Endothelial cell of umbilical vein (primary cell): ENCODE data around the gene ERVK3-1. TPM values are rescaled to one million over a fixed set of nuclear protein-coding genes. Genes with fewer than 3 reads are reported as not detected.

Source experiments
- BruUV-seq: library from RNA; stranded (reverse); fragments of 400-500 nt; replicated peaks from 2 replicates; lab custom pipeline; 2021; lab: Mats Ljungman, UMichigan
- CTCF ChIA-PET: fragments of 300-600, 350-600 bp; sonication (Branson Sonifier 250); formaldehyde crosslinking; loops from one replicate; lab custom pipeline; 2021; ENCODE audit warnings: antibody characterized with exemption, inconsistent platforms; lab: Charles Lee
- POLR2A ChIA-PET: fragments of 300-600, 350-600 bp; sonication (Branson Sonifier 250); formaldehyde crosslinking; loops from one replicate; lab custom pipeline; 2021; ENCODE audit warnings: antibody characterized with exemption, inconsistent platforms; lab: Charles Lee
- DNase-seq: peaks from one replicate; pipeline ENCODE4 v3.0.0-alpha.2; 2011; ENCODE audit warnings: low read depth, low spot score
- FAIRE-seq: peaks from 2 replicates; lab custom pipeline; 2011; peaks lifted over from hg19 to GRCh38; lab: Jason Lieb, UNC
- H2AFZ ChIP-seq: 2 replicates; pipeline ENCODE4 v1.6.0; 2012; ENCODE audit warnings: low read depth, low read length, control low read depth, inconsistent platforms
- H3K27ac ChIP-seq: 2 replicates; pipeline ENCODE4 v1.5.1; 2011; ENCODE audit warnings: low read depth, mild to moderate bottlenecking, control low read depth, low read length, moderate library complexity; ENCODE audit not compliant: insufficient read depth
- H3K27me3 ChIP-seq, 2 experiments: 2 replicates each; pipeline versions ENCODE4 v1.6.0 to v1.6.1; 2011; ENCODE audit warnings: low read length in 2 of 2, mixed read lengths in 1 of 2; ENCODE audit not compliant: control insufficient read depth in 2 of 2, insufficient read depth in 2 of 2
- H3K36me3 ChIP-seq, 2 experiments: 2 replicates in 1 of 2; 3 replicates in 1 of 2; pipeline ENCODE4 v1.5.1; 2011; ENCODE audit warnings: low read length in 2 of 2, mild to moderate bottlenecking in 1 of 2, moderate library complexity in 1 of 2; ENCODE audit not compliant: control insufficient read depth in 2 of 2, insufficient read depth in 2 of 2; ENCODE audit errors: extremely low read depth in 1 of 2
- H3K4me1 ChIP-seq: 3 replicates; pipeline ENCODE4 v1.5.1; 2011; ENCODE audit warnings: mild to moderate bottlenecking, low read length; ENCODE audit not compliant: control insufficient read depth, insufficient read depth; ENCODE audit errors: extremely low read depth
- H3K4me2 ChIP-seq: 2 replicates; pipeline ENCODE4 v1.6.1; 2011; ENCODE audit warnings: low read length, control low read depth, mixed read lengths; ENCODE audit not compliant: insufficient read depth
- H3K4me3 ChIP-seq, 3 experiments: fragments of 200-600 bp in 1 of 3; sonication (generic), shearing (Covaris generic) in 1 of 3; replicated peaks in 1 of 3; 2 replicates each; pipeline ENCODE4 v1.5.1; 2011 to 2016; ENCODE audit warnings: control low read depth in 3 of 3, low read length in 3 of 3, mild to moderate bottlenecking in 2 of 3, inconsistent platforms in 1 of 3, low read depth in 1 of 3, moderate library complexity in 1 of 3; ENCODE audit not compliant: insufficient read depth in 1 of 3
- H3K79me2 ChIP-seq: 2 replicates; pipeline ENCODE4 v1.6.0; 2012; ENCODE audit warnings: low read length, inconsistent platforms; ENCODE audit not compliant: control insufficient read depth, insufficient read depth
- H3K9ac ChIP-seq: replicated peaks from 2 replicates; pipeline ENCODE3; 2011; ENCODE audit warnings: low read length, control low read depth; ENCODE audit not compliant: insufficient read depth; ENCODE audit errors: extremely low read depth
- H3K9me1 ChIP-seq: replicated peaks from 3 replicates; pipeline ENCODE4 v1.6.0; 2011; ENCODE audit warnings: mild to moderate bottlenecking, low read length; ENCODE audit not compliant: control insufficient read depth, insufficient read depth; ENCODE audit errors: extremely low read depth
- H3K9me3 ChIP-seq: replicated peaks from 2 replicates; pipeline ENCODE4 v1.5.1; 2012; ENCODE audit warnings: low read length, inconsistent platforms; ENCODE audit not compliant: control insufficient read depth, insufficient read depth
- H4K20me1 ChIP-seq: replicated peaks from 2 replicates; pipeline ENCODE3; 2011; ENCODE audit warnings: mild to moderate bottlenecking, low read length; ENCODE audit not compliant: control insufficient read depth, insufficient read depth; ENCODE audit errors: extremely low read depth
- FOS ChIP-seq: IDR thresholded peaks from 2 replicates; pipeline ENCODE4 v1.6.1; 2011; ENCODE audit warnings: mild to moderate bottlenecking, low read length, moderate library complexity, borderline replicate concordance; ENCODE audit not compliant: insufficient read depth
- GATA2 ChIP-seq: IDR thresholded peaks from 2 replicates; pipeline ENCODE4 v1.7.0; 2011; ENCODE audit warnings: low read depth, mild to moderate bottlenecking, moderate library complexity, mixed read lengths, low read length; ENCODE audit not compliant: insufficient read length, insufficient read depth
- JUN ChIP-seq: IDR thresholded peaks from 2 replicates; pipeline ENCODE4 v1.6.1; 2011; ENCODE audit warnings: borderline replicate concordance, low read depth; ENCODE audit not compliant: insufficient read length, insufficient read depth
- MYC ChIP-seq: IDR thresholded peaks from one replicate; pipeline ENCODE4 v1.6.1; 2011; ENCODE audit warnings: mild to moderate bottlenecking, low read depth, low read length
- POLR2A ChIP-seq: IDR thresholded peaks from 2 replicates; pipeline ENCODE4 v1.6.1; 2012; ENCODE audit warnings: low read depth, mild to moderate bottlenecking, control low read depth, low read length
- POLR2AphosphoS5 ChIP-seq: IDR thresholded peaks from 2 replicates; pipeline ENCODE4 v1.6.1; 2012; ENCODE audit warnings: low read depth, mild to moderate bottlenecking, control low read depth, low read length, moderate library complexity; ENCODE audit not compliant: insufficient read depth
- dilution Hi-C: fragments of 300-500 bp; cut with MboI; formaldehyde crosslinking; loops from one replicate; pipeline ENCODE4 v1.15.0; 2019; ENCODE audit warnings: low sequenced_read_pairs; ENCODE audit not compliant: extremely low pct_ligation_motif_present
- intact Hi-C: fragments of 100-400 bp; cut with micrococcal nuclease; formaldehyde crosslinking; loops from one replicate; pipeline ENCODE4 v1.10.0; 2022
- polyA plus RNA-seq, 4 experiments: library from polyadenylated mRNA; depleted of rRNA in 3 of 4; stranded (reverse) in 3 of 4; unstranded in 1 of 4; fragments of >200 nt; gene quantifications; 2 replicates each; pipeline versions ENCODE4 v1.2.1 to v1.2.3, GENCODE V29; 2011 to 2012; ENCODE audit warnings: missing spikeins in 1 of 4
- total RNA-seq: library from RNA; stranded (reverse); gene quantifications from 2 replicates; pipeline ENCODE4 v1.2.3, GENCODE V29; 2021
- TF ChIP-seq, protein P1 (sequence below): IDR thresholded peaks from 2 replicates; pipeline ENCODE4 v1.6.1; 2011; ENCODE audit not compliant: insufficient read depth, insufficient read length

The ERVK3-1 gene
- total and polyA plus RNA-seq, 2 donors (not counting 3 experiments of a cell fraction or from before 2014, with no cell fraction given): 25.8 to 29.3 TPM

DNA sequence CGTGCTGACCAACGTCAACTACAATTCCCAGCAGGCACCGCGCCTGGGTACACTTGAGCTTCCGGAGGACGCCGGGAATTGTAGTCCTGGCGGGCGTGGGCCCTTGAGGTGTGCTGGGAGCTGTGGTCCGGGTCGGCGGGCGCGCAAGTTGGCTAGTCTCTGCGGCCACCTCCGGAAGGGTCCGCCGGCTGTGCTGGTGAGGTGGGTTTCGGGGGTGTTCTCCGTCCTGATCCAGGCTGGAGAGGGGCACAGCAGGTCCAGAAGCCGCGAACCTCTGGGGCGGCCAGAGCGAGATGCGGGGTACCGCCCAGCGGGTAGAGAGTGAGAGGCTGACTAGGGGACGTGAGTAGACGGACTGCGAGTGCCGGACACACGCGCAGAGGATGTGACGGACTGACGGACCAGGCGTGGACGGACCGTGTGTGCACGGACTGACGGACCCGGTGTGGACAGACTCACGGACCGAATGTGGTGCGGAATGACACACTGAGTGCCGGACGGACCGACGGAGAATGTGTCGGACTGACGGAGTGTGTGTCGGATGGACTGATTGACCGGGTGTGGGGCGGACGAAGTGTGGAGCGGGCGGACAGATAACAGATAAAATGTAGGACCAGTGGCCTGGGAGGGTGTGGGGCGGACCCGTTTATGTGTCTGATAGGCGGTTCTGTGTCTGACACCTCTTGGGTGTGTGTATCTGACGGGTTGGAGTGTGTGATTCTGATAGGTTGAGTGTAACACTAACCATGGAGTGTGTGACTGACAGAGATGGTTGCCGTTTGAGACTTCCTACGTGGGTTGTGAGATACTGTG lies 21.9 kb downstream of the ERVK3-1 start, which contains the start of gene ZSCAN22:
Gene ZSCAN22, plus strand, starts transcription at position 81 of the 813 bp plus-strand sequence. CDS start 7,809 bp downstream, outside the sequence.
- DNase-seq (peak; percentile 96), FAIRE-seq (peak; percentile 99)
- H3K4me1 ChIP-seq: peaks cover 12% of the 10 kb centered on the region
- no peaks in the 10 kb centered on the region for H4K20me1 ChIP-seq
- POLR2A ChIA-PET: interaction anchor here (0.6 kb wide), 1 partner anchor 17 kb away, joined by 5 read pairs; no protein-coding TSS in a partner anchor
- intact Hi-C loops (loop anchor here (1.0 to 2.0 kb wide), 9 partner anchors 22 to 192 kb away; partner anchors contain the start of genes ERVK3-1, ZBTB45, ZNF132 and ZNF497), dilution Hi-C loops (no loop called here)
- H3K27me3 ChIP-seq: no peaks in the 10 kb centered on the region
- peak within 1 kb of the TSS; percentile 74 for H3K4me2 ChIP-seq
- TF ChIP-seq POLR2AphosphoS5 (peak; percentile 64), FOS (no peak), MYC (peak; percentile 98), GATA2 (no peak), JUN (no peak), POLR2A (peak; percentile 76)
- TF ChIP-seq, protein P1, sequence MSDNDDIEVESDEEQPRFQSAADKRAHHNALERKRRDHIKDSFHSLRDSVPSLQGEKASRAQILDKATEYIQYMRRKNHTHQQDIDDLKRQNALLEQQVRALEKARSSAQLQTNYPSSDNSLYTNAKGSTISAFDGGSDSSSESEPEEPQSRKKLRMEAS: peak; percentile 50
- H3K9me3 ChIP-seq: no peaks in the 10 kb centered on the region
- CTCF ChIA-PET: interaction anchor here (0.7 to 1.4 kb wide), 5 partner anchors 9 to 109 kb away, joined by 3 to 5 read pairs (median 3); partner anchors contain the start of genes ZNF497 and ZNF544
- H2AFZ ChIP-seq: peak within 1 kb of the TSS; percentile 67
- peaks cover 18% of the 10 kb centered on the region for H3K79me2 ChIP-seq
- TSS peak; percentile 44 for BruUV-seq
- H3K27ac ChIP-seq: peak within 1 kb of the TSS; percentile 1
- peak within 1 kb of the TSS; percentile 3 to 63 (median 56) for H3K4me3 ChIP-seq
- H3K9me1 ChIP-seq: no peaks in the 10 kb centered on the region
- peak within 1 kb of the TSS; percentile 53 for H3K9ac ChIP-seq
- H3K36me3 ChIP-seq: no peaks in the 10 kb centered on the region
